ENCODE data around the gene APBB2.
"Not testable (repeated sequence)": the region's sequence is repeated elsewhere in the genome, so short reads cannot be mapped to it uniquely, and the experiment has no call there.

The APBB2 gene

DNA sequence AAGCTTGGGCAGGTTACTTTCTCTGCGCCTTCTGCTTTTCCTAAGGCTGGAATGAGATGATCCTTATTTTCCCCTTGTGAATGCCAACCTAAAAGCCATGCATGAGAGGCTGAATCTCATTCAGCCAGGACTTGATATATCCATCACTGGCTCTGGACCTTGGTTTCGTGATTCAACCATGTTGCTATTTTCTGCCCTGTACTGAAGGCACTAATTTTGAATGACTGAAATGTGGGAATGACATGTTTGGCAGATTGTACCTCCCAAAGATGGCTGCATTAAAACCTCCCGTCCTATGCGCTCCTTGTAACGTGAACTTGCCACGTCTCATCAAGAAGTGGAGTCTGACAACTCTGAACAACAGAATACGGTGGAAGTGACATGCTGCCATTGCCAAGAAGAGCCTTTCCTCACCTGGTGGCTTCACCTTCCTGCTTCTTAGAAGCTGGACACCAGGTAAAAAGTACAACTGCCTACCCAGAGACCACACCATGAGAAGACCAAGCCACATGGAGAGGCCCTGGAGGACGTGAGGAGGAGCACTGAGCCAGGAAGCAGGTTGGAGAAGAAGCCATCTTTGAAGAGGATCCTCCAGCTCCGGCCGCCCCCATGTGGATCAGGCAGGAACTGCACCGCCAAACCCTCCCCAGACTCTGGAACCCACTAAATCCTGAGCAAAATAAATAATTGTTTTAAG lies 290.1 kb downstream of the APBB2 start:
- peak; percentile 82 for DNase-seq

GRCh38 chr4:40923316-40924095 lies 290.8 kb downstream of the APBB2 start:
- DNase-seq: no peak

GRCh38 chr4:40919976-40920375 lies 294.4 kb downstream of the APBB2 start:
- DNase-seq: not testable (repeated sequence)

DNA sequence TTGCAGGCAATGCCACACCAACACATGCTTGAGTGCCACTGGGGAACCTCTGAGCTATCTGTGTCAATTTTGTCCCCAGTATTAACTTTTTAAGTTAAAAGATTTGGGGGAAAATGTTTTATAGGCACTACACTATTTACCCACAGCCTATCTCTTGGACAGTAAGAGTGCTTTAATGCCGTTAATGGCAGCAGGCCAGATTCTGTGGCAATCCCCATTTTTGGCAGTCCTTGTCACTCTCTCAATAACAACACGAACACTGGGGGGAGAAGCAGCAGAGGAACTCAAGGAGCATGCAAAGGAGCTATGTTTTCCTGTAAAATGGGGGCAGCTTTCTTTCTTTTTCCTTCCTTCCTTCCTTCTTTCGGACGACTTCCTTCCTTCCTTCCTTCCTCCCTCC lies 296.0 kb downstream of the APBB2 start:
- peak; percentile 12 for DNase-seq

DNA sequence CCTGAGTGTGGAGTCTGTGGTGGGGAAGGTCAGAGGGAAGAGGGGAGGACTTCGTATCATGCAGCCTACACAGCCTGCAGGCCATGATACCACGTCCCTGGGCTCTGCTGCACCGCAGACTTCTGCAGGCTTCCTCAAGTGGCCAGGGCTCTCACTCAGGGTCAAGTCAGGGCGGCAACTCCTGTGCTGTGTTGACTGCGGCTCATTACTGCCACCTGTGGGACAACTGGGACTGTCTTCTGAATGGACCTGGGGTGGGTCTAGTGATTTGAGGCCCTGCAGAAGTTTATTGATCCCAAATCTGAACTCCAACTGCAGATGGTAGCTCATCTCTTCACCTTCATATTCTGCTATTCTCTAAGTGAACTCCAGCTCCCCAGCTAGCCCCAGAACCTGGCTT lies 297.5 kb downstream of the APBB2 start:
- peak; percentile 70 for DNase-seq

- no peak for DNase-seq
These were observed 298.2 kb downstream of the APBB2 start for GRCh38 chr4:40916218-40916555.

GRCh38 chr4:40915318-40916217 lies 298.8 kb downstream of the APBB2 start:
- no peak for DNase-seq

DNA sequence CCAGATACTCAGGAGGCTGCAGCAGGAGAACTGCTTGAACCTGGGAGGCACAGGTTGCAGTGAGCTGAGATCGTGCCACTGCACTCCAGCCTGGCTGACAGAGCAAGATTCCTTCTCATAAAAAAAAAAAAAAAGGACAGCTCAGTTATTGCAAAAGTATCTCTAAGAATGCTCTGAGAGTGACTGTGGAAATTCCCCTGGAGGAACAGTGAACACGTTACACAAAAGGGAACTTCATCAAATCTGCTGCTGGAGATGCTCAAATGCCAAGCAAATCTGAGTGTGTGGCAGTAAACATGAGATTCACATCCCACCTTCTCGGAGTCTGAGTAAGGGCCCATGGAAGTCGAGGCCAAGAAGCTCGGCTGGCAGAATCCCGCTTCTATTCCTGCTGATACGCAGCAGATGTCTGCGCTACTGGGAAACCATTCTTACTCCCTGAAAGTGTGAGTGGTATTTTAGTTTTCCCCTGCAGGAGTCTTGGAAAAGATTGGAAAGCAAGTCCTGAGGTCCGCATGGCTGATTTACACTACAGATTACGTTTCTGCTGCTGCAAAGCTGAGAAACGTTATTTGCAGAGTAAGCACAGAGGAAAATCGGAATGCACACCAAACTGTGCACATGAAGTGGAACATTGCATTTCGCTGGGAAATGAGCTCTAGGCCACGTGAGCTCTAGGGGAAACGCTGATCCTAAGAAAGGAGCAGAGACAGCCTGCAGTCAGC lies 301.7 kb downstream of the APBB2 start:
- no peak for DNase-seq

GRCh38 chr4:40910706-40911105 lies 303.6 kb downstream of the APBB2 start:
- no peak for DNase-seq

- no peak for DNase-seq
These were observed 304.9 kb downstream of the APBB2 start for GRCh38 chr4:40909363-40909876.

DNA sequence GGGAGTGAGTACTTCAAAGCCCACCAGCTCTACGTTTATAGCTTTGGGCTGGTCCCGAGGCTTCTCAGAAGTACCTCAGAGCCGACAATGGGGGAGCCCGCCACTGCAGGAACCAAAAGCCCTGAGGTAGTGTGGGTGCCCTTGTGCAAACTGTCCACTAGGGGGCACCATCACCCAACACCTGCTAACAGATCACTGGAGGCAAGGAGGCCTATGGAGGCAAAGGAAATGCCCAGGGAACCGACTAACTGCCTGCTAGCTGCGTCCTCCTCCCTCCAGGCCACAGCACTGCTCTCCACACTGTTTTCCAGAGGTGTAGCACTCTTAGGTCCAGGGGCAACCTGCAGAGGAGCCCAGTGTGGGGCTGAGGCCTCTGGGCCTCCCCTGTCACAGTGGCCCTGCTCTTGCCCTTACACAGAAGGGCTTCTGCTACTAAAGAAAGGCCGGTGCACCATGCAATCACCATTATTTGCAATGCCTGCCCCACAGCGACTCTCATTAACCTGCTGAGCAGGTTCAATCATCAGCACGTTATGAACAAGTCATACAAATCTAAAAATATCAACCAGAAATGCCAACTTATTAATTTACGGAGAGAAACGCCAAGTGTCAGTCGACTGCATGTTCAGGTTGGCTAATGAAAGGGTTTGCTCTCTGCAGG lies 305.5 kb downstream of the APBB2 start:
- DNase-seq: peak; percentile 73

- no peak for DNase-seq
These were observed 306.0 kb downstream of the APBB2 start for GRCh38 chr4:40908297-40908696.

DNA sequence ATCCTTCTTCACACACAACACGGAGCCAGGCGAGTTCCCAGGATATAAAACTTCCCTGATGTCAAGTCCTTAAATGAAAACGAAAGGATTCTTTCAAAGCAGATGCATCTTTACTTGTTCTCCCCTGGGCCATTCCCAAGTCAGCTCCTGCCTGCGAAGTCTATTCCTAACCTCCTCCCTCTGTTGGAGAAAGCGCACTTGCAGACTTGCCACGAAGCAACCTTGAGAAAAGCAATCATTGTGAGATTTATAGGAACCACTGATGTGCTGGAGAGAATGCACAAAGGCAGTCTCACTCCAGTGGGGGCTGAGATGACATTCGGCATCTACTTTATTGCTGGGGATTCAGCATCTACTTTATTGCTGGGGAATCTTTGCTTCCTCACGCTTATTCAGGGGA lies 308.9 kb downstream of the APBB2 start:
- DNase-seq: no peak

DNA sequence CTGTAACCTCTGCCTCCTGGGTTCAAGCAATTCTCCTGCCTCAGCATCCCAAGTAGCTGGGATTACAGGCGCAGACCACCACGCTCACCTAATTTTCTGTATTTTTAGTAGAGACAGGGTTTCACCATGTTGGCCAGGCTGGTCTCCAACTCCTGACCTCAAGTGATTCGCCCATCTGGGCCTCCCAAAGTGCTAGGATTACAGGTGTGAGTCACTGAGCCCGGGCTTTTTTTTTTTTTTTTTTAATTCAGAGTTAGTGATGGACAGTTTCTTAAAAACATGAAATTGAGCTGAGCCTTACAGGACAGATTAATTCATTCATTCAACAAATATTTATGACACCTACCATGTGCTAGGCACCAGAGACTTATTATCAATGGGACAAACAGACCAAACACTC lies 313.8 kb downstream of the APBB2 start:
- not testable (repeated sequence) for DNase-seq

- peak; percentile 82 for DNase-seq
These were observed 316.7 kb downstream of the APBB2 start for GRCh38 chr4:40897557-40898203.

- no peak for DNase-seq
These were observed 323.6 kb downstream of the APBB2 start for GRCh38 chr4:40890764-40891163.

GRCh38 chr4:40890199-40890598 lies 324.1 kb downstream of the APBB2 start:
- DNase-seq: no peak

GRCh38 chr4:40888933-40889332 lies 325.4 kb downstream of the APBB2 start:
- DNase-seq: no peak

DNA sequence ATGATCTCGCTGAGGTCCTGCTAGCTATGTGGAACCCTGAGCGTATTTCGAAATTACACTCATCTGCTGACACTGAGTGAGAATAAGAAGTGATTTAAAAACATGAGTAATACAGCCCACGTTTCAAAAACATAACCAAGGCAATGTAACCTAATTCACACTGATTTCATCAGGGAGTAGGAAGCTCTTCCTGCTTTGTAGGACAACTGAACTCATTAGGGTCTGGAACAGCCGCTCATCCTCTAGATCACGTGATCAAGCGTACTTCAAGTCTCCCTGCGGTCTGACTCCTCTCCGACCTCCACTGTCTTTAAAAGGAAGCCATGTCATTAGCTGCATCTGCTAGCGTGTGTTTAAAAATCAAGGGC lies 326.6 kb downstream of the APBB2 start:
- DNase-seq: no peak

- DNase-seq: no peak
These were observed 327.2 kb downstream of the APBB2 start for GRCh38 chr4:40886931-40887763.

- no peak for DNase-seq
These were observed 332.5 kb downstream of the APBB2 start for GRCh38 chr4:40881851-40882250.
